ENCODE results near the gene PLPP4.
A peak's percentile ranks its signal among the peaks of the same experiment; 100 is the strongest.

PLPP4 gene

GRCh38 chr10:120506674-120507073 lies 49.6 kb downstream of the PLPP4 start:
- no peak overlapping the region for H3K27ac ChIP-seq

GRCh38 chr10:120507175-120507574 lies 50.1 kb downstream of the PLPP4 start:
- DNase-seq: no peak
- no peak overlapping the region for H3K27ac ChIP-seq
- in situ Hi-C loops (cut with HindIII; ENCODE audit: low pct_ligation_motif_present, low sequenced_read_pairs): no loop called here
- no peaks in the 10 kb centered on the region for H3K36me3 ChIP-seq (replicated peaks)
- no peak overlapping the region for H3K4me3 ChIP-seq (ENCODE audit: low read depth, low read length)
- TF ChIP-seq CTCF (IDR thresholded peaks at IDR 0.05; ENCODE audit: low read depth, low read length, missing control alignments): no peak
- no peaks in the 10 kb centered on the region for H3K27me3 ChIP-seq (replicated peaks)

More at GRCh38 chr10:120506674-120507073, 49.6 kb downstream of the PLPP4 start:
- in situ Hi-C loops (cut with HindIII; ENCODE audit: low pct_ligation_motif_present, low sequenced_read_pairs): no loop called here
- H3K27me3 ChIP-seq (replicated peaks): no peaks in the 10 kb centered on the region
- TF ChIP-seq CTCF (IDR thresholded peaks at IDR 0.05; ENCODE audit: low read depth, low read length, missing control alignments): no peak
- DNase-seq: no peak
- no peak overlapping the region for H3K4me3 ChIP-seq (ENCODE audit: low read depth, low read length)
- H3K36me3 ChIP-seq (replicated peaks): no peaks in the 10 kb centered on the region

GRCh38 chr10:120507651-120508050 lies 50.6 kb downstream of the PLPP4 start:
- Histone ChIP-seq H3K36me3 (replicated peaks) (no peaks in the 10 kb centered on the region), H3K27me3 (replicated peaks) (no peaks in the 10 kb centered on the region), H3K27ac (no peak overlapping the region), H3K4me3 (ENCODE audit: low read depth, low read length) (no peak overlapping the region)
- DNase-seq: no peak
- no peak for TF ChIP-seq CTCF (IDR thresholded peaks at IDR 0.05; ENCODE audit: low read depth, low read length, missing control alignments)
- in situ Hi-C loops (cut with HindIII; ENCODE audit: low pct_ligation_motif_present, low sequenced_read_pairs): no loop called here

GRCh38 chr10:120508393-120508792 lies 51.4 kb downstream of the PLPP4 start:
- in situ Hi-C loops (cut with HindIII; ENCODE audit: low pct_ligation_motif_present, low sequenced_read_pairs): no loop called here

GRCh38 chr10:120508966-120509365 lies 51.9 kb downstream of the PLPP4 start:
- Histone ChIP-seq H3K36me3 (replicated peaks) (no peaks in the 10 kb centered on the region), H3K27ac (no peak overlapping the region), H3K4me3 (ENCODE audit: low read depth, low read length) (no peak overlapping the region), H3K27me3 (replicated peaks) (no peaks in the 10 kb centered on the region)
- in situ Hi-C loops (cut with HindIII; ENCODE audit: low pct_ligation_motif_present, low sequenced_read_pairs): no loop called here
- no peak for DNase-seq
- TF ChIP-seq CTCF (IDR thresholded peaks at IDR 0.05; ENCODE audit: low read depth, low read length, missing control alignments): no peak

More at GRCh38 chr10:120508393-120508792, 51.4 kb downstream of the PLPP4 start:
- no peak for TF ChIP-seq CTCF (IDR thresholded peaks at IDR 0.05; ENCODE audit: low read depth, low read length, missing control alignments)
- H3K4me3 ChIP-seq (ENCODE audit: low read depth, low read length): no peak overlapping the region
- H3K27me3 ChIP-seq (replicated peaks): no peaks in the 10 kb centered on the region
- DNase-seq: peak; percentile 64
- no peak overlapping the region for H3K27ac ChIP-seq
- no peaks in the 10 kb centered on the region for H3K36me3 ChIP-seq (replicated peaks)

GRCh38 chr10:120511165-120511564 lies 54.1 kb downstream of the PLPP4 start:
- peak; percentile 14 for TF ChIP-seq CTCF (IDR thresholded peaks at IDR 0.05; ENCODE audit: low read depth, low read length, missing control alignments)
- no peaks in the 10 kb centered on the region for H3K36me3 ChIP-seq (replicated peaks)
- H3K4me3 ChIP-seq (ENCODE audit: low read depth, low read length): no peak overlapping the region
- no peak overlapping the region for H3K27ac ChIP-seq
- in situ Hi-C loops (cut with HindIII; ENCODE audit: low pct_ligation_motif_present, low sequenced_read_pairs): no loop called here
- H3K27me3 ChIP-seq (replicated peaks): no peaks in the 10 kb centered on the region
- no peak for DNase-seq
